Small intestine (tissue), 7 donors: ENCODE results near the gene MYO18A. TPM values are rescaled to one million over a fixed set of nuclear protein-coding genes. Genes with fewer than 3 reads are reported as not detected.

Experiments
- DNase-seq, 2 donors: peaks; one replicate each; pipeline versions ENCODE4 v3.0.0 to v3.0.0-alpha.2; 2013
- FAIRE-seq: peaks from 2 replicates; lab custom pipeline; 2012; peaks lifted over from hg19 to GRCh38; lab: Jason Lieb, UNC
- H3K27ac ChIP-seq, 3 donors: one replicate each; pipeline ENCODE4 v1.5.1; 2013; ENCODE audit warnings: low read length in 2 of 3, mild to moderate bottlenecking in 2 of 3, control low read depth in 1 of 3, inconsistent platforms in 1 of 3, low read depth in 1 of 3, moderate library complexity in 1 of 3
- H3K27me3 ChIP-seq, 3 donors: one replicate each; pipeline ENCODE4 v1.6.1; 2013; ENCODE audit warnings: low read length in 3 of 3, inconsistent platforms in 1 of 3; ENCODE audit not compliant: control insufficient read depth in 3 of 3, insufficient read depth in 3 of 3
- H3K36me3 ChIP-seq, 3 donors: one replicate each; pipeline ENCODE4 v1.6.1; 2013; ENCODE audit warnings: low read length in 3 of 3, inconsistent platforms in 1 of 3, low read depth in 1 of 3, mild to moderate bottlenecking in 1 of 3, moderate library complexity in 1 of 3; ENCODE audit not compliant: control insufficient read depth in 3 of 3, insufficient read depth in 2 of 3
- H3K4me1 ChIP-seq, 3 donors: one replicate each; pipeline ENCODE4 v1.6.1; 2013; ENCODE audit warnings: low read length in 2 of 3, inconsistent platforms in 1 of 3, low read depth in 1 of 3, mild to moderate bottlenecking in 1 of 3, moderate library complexity in 1 of 3; ENCODE audit not compliant: control insufficient read depth in 3 of 3, insufficient read depth in 2 of 3
- H3K4me3 ChIP-seq, 3 donors: one replicate each; pipeline ENCODE4 v1.5.1; 2013; ENCODE audit warnings: low read length in 3 of 3, control low read depth in 1 of 3, inconsistent platforms in 1 of 3, low read depth in 1 of 3, mild to moderate bottlenecking in 1 of 3, moderate library complexity in 1 of 3
- H3K9me3 ChIP-seq, 2 donors: one replicate each; pipeline ENCODE4 v1.6.1; 2013; ENCODE audit warnings: low read depth in 1 of 2, low read length in 1 of 2; ENCODE audit not compliant: control insufficient read depth in 2 of 2, insufficient read depth in 1 of 2
- WGBS, 3 donors: extraction: QIAGEN DNeasy Blood & Tissue Kit; methylation state at CpG; one replicate each; pipeline ENCODE4 v1.1.7; 2013; 5-methylcytosine and 5-hydroxymethylcytosine counted together
- polyA plus RNA-seq, 4 donors: library from polyadenylated mRNA; stranded (reverse) in 3 of 4; unstranded in 1 of 4; fragments of 200-250 nt in 3 of 4; fragments of 120-200 nt in 1 of 4; gene quantifications; one replicate each; pipeline versions ENCODE4 v1.2.1 to v1.2.3, GENCODE V29; 2013
- donor health status: healthy with polysubstance abuse.
- donor health status: control.
- donor health status: control.
- donor health status: Bipolar disorder and iron deficiency.
- donor health status: healthy.

The MYO18A gene
- polyA plus RNA-seq, 4 donors: 42.9 to 66.9 (median 55.4) TPM

DNA sequence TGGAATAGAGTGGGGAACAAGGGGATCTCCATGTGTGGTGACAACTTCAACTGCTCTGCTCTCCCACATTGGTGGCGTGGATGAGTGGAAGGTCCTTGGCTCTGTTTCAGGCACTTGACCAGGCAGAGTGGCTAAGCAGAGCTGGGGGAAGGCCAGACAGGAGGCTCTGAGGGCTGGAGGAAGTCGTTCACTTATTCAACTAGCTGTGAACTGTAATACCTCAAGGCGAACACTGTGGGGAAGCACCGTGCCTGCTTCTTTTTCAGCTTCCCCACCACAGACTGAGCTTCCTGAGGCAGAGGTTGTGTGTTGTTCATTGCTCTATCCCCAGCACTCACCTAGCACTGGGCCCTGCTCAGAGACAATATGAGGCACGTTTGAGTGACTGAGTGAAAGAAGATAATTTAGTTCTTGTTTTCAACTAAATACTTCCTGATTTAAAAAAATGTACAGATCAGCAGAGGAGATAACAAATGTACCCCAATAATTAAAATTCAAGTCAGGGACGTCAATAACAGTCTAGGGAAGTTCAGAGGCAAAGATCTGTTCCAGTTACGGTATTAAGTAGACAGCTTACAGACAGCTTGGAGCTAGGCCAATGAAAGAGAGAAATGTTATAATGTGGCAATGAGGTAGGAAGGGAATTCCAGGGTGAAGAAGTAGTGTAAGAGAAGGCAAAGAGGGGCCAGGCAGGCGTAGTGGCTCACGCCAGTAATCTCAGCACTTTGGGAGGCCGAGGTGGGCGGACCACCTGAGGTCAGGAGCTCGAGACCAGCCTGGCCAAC is 34.7 kb downstream of the MYO18A start:
- WGBS, 3 donors: 45 to 54% (median 48%) methylated on average over 11 to 12 of the region's 12 CpGs
- Histone ChIP-seq H3K36me3 (peaks cover 0 to 22% (median 0%) of the 10 kb centered on the region in 3 donors), H3K9me3 (no peaks in the 10 kb centered on the region), H3K27ac (peak overlapping the region in 1 of 3 donors; percentile 55), H3K4me3 (no peak overlapping the region), H3K27me3 (no peaks in the 10 kb centered on the region), H3K4me1 (peaks cover 2 to 16% (median 6%) of the 10 kb centered on the region in 3 donors)
- DNase-seq: peak; percentile 70 to 77
- no peak for FAIRE-seq

DNA sequence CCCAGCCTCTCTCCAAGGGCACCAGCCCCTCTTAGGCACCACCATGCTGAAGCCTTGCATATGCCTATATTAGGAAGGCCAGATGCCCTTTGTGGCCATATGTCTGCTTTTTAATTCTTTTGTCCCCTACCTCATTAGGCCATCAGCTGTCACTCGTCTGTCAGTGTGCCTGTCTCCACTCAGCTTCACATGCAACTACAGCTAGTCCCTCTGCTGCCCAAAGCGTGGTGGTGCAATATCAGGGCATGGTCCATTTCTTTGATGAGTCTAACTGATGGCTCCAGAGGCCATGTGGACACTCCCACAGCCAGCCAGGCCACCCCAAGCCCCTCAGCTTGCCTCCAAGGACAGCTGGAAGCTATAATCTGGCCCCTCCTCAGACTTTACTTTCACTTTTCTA is 36.3 kb downstream of the MYO18A start:
- Histone ChIP-seq H3K27ac (no peak overlapping the region), H3K36me3 (peaks cover 0 to 24% (median 0%) of the 10 kb centered on the region in 3 donors), H3K4me1 (peaks cover 0 to 25% (median 6%) of the 10 kb centered on the region in 3 donors), H3K4me3 (no peak overlapping the region), H3K9me3 (no peaks in the 10 kb centered on the region), H3K27me3 (no peaks in the 10 kb centered on the region)
- FAIRE-seq: no peak
- WGBS, 3 donors: 39 to 49% (median 42%) methylated on average over 2 of the region's 2 CpGs
- DNase-seq: peak; percentile 51 to 65

DNA sequence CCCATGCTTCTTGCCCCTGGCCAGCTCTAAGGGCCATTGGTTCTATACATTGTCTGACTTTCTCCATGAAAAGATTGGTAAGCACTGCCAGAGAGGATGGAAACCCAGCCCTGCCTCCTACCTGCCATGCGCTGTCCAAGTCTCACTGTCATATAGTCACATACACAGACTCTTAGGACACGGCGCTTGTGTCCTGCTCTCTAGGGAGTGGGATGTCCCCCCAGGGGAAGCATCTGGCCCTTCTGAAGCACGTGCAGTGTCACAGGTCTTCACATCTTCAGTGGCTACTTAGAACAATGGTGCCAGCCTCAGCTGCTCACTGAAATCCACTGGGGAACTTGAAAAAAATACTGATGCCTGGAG is 38.7 kb downstream of the MYO18A start:
- WGBS, 3 donors: 69 to 86% (median 80%) methylated on average over 4 of the region's 4 CpGs
- no peak for FAIRE-seq
- no peaks in the 10 kb centered on the region for H3K9me3 ChIP-seq
- H3K36me3 ChIP-seq: peaks cover 0 to 37% (median 2%) of the 10 kb centered on the region in 3 donors
- H3K4me1 ChIP-seq: peaks cover 0 to 20% (median 6%) of the 10 kb centered on the region in 3 donors
- H3K27ac ChIP-seq: peak overlapping the region in 2 of 3 donors; percentile 69 to 90
- H3K27me3 ChIP-seq: no peaks in the 10 kb centered on the region
- no peak for DNase-seq
- H3K4me3 ChIP-seq: no peak overlapping the region

DNA sequence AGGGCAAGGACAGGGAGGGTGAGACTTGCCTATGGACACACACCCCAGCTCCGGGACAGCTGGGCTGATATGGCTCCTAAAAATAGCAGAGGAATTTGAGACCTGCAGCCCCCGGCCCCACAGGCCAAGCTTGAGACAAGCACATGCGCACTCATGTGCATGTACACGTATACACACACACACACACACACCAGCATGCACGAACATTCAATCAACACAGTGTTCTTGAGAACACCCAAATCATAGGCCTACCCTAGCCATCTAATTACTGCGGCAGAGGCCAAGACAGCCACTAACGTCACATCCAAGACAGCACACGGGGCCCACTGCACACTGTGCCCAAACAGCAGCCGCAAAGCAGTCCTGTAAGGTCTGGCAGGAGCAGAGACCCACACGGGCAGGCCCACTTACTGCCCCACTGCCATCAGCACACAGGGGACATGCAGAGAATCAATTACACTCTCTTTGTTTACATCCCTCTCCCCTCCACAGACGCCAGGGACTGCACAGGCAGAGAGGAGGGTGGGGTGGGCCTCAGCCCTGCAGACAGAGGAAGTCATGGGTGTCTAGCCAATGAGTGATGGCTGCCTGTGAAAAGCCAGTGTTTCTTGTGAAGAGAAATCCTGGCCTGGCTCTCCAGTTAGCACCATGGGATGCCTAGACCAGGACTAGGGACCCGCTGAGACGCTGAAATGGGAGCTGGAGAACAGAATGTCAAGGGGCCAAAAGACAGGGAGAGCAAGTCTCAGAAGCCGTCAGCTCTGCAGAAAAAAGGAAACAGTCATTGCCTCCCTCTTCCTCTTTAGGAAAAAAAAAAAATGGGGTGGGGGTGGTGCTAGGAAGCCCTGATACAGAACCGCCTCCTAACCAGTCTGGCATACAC is 39.3 kb downstream of the MYO18A start:
- FAIRE-seq (no peak), DNase-seq (peak in 1 of 2 donors; percentile 28)
- no peaks in the 10 kb centered on the region for H3K27me3 ChIP-seq
- 25 to 67% (median 40%) methylated on average over 15 of the region's 15 CpGs for WGBS, 3 donors
- H3K4me1 ChIP-seq: peaks cover 0 to 20% (median 6%) of the 10 kb centered on the region in 3 donors
- H3K4me3 ChIP-seq: peak overlapping the region; percentile 17 to 40 (median 37)
- peaks cover 0 to 38% (median 2%) of the 10 kb centered on the region in 3 donors for H3K36me3 ChIP-seq
- peak overlapping the region; percentile 27 to 90 (median 69) for H3K27ac ChIP-seq
- H3K9me3 ChIP-seq: no peaks in the 10 kb centered on the region

DNA sequence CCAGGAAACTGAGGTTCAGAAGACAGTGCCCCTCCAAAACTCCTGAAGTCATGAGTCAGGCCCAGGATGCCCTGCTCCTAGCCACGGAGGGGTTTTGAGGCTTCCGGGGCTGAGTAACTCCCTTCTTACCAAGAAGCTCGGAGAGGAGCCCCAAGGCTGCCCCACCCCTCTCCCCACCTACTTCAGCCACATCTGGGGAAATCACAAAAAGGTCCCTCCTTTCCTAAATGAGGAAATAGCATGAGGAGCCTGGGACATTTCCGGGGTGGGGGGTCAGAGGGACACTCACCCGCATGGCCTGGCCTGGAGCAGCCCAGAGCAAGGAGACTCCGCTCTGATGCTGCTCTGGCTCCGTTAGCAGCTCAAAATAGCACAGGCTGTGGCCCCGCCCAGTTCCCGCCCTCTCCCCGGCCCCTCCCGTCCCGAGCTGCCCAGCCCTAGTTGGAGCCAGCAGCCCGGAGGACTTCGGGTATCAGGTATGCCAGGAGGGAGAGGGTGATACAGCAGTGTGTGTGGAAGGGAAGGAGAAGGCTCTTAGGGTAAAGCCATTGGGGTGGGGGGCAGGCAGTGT is 40.1 kb downstream of the MYO18A start:
- Histone ChIP-seq H3K27me3 (no peaks in the 10 kb centered on the region), H3K4me1 (peaks cover 0 to 20% (median 6%) of the 10 kb centered on the region in 3 donors), H3K27ac (peak overlapping the region; percentile 36 to 90 (median 69)), H3K36me3 (peaks cover 2 to 37% (median 2%) of the 10 kb centered on the region in 3 donors), H3K4me3 (peak overlapping the region; percentile 17 to 40 (median 37)), H3K9me3 (no peaks in the 10 kb centered on the region)
- no peak for FAIRE-seq
- DNase-seq: peak; percentile 61 to 79
- WGBS, 3 donors: 5 to 11% (median 6%) methylated on average over 14 of the region's 14 CpGs

DNA sequence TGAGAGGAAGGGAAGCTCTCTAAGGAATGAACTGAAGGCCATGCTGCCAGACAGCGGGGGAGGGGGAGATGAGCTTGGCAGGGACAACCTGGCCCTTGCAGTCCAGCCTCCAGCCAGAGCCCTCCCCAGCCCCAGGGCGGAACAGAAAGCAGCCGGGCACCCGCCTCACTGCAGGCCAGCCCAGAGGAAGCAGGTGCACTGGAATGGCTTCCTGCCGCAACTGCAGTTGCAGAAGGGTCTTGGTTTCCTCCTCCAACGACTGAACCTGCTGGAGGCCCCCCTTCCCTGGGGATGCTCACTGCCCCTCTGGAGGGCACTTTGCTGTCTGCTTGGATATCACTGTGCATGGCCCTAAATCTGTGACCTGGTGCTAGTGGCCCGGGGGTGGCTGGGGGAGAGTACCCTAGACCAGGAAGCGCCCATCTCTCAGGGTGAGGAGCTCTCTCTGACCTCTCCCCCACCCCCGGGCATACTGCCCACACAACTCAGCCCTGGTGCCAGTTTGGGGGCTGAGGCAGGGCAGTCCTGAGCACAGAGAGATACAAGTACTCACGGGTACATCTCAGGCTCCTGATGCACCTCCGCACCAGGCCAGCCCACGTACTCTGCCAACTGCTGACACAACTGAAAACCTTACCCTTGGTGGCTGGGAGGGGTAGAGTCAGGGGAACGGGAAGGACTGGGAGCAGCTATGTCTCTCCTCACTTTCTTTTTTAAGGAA is 41.1 kb downstream of the MYO18A start:
- Histone ChIP-seq H3K27me3 (no peaks in the 10 kb centered on the region), H3K4me3 (peak overlapping the region in 2 of 3 donors; percentile 21 to 38), H3K9me3 (no peaks in the 10 kb centered on the region), H3K36me3 (peaks cover 2 to 37% (median 2%) of the 10 kb centered on the region in 3 donors), H3K4me1 (peaks cover 0 to 20% (median 6%) of the 10 kb centered on the region in 3 donors), H3K27ac (peak overlapping the region; percentile 36 to 90 (median 69))
- FAIRE-seq (no peak), DNase-seq (no peak)
- WGBS, 3 donors: 58 to 85% (median 60%) methylated on average over 13 of the region's 13 CpGs

DNA sequence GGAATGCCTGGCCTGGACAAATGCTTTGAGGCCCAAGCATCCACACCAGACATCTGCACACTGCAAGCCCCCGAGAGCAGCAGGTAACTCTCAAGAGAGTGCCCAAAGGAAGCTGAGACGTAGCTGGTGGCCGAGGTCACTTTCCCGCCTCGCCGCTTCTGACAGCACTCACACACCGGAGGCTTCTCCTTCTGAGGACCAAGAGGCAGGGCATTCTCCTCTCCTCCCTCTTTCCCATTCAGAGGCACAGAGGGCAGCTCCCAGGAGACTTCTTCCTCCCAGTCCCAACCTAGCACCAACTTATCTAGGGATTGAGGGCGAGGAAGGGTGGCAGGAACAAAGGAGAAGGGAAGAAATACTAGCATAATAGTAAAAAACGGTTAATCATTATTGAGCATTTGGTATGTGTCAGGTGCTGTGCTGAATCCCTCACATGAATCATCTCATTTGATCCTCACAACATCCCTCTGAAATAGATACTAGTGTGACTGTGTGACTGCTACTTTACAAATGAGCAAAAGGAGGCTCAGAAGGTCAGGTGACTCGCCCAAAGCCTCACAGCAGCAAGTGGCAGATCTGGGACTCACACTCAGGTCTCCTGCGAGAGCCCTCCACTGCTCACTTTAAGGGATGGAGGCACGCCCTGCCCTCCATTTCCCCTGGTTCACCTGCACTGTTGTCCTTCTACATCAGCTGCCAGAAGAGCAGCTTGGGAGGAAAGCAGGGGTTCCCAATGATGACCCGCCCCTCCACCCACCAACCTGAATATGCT is 41.8 kb downstream of the MYO18A start:
- no peak for DNase-seq
- Histone ChIP-seq H3K27me3 (no peaks in the 10 kb centered on the region), H3K4me3 (peak overlapping the region in 1 of 3 donors; percentile 38), H3K9me3 (no peaks in the 10 kb centered on the region), H3K36me3 (peaks cover 2 to 37% (median 2%) of the 10 kb centered on the region in 3 donors), H3K27ac (peak overlapping the region in 1 of 3 donors; percentile 90), H3K4me1 (peaks cover 0 to 20% (median 6%) of the 10 kb centered on the region in 3 donors)
- FAIRE-seq: no peak
- WGBS, 3 donors: 68 to 87% (median 77%) methylated on average over 13 of the region's 13 CpGs
